22Rv1 (cell line): Measurements from ENCODE around the gene FRAT2.

Source experiments
- CTCF ChIP-seq: fragments of 450-650 bp; IDR thresholded peaks from 2 replicates; pipeline ENCODE4 v1.5.1; 2017; ENCODE audit warnings: mild to moderate bottlenecking
- ZFX ChIP-seq: fragments of 450-650 bp; IDR thresholded peaks from 2 replicates; pipeline ENCODE4 v1.6.1; 2017; ENCODE audit warnings: antibody characterized with exemption, borderline replicate concordance

DNA sequence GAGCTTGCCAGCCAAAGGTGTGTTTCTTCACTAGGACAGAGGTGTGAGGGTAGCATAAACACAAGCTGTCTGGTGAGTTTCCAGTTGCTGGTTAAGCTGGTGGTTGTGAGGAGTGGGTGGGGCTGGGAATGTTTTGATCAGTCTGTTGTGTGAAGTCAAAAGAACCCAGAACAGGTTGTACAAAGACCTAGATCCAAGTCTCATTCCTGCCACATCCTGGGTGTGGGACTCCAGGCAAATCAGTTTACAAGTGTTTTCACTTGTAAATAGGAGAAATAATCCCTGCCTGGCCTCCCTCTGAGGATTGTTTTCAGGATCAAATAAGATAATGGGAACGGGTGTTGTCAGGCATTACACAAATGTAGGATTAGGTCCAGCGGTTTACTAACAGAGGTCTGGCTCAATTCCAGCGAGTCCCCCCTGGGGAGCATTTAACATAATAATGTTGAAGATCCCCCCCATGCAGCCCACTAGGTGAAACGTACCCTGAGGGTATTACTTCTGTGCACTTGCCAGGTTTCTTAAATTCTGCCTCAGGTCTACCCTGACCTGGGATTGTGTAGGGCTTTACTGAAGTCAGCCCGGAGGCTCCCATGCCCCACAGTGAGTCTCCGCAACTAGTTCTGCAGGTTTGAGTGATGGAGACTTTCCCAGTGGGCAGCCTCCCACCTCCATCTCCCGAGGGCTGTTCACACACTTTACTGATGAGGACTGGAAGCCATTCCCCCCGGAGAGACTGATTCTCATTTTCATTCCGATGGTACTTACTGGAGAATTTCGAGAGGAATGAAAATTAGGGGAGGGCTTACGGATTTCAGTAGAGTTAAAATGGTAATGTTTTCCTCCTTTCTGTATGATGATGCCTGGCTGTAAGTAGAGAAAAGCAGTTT lies 2.7 kb upstream of the FRAT2 start:
- TF ChIP-seq CTCF (no peak), ZFX (no peak)
